GM21737 (cell line): ENCODE data around the gene SCAF4.

Source experiments
- ATAC-seq: cut with Tn5 transposase; IDR thresholded peaks from one replicate; pipeline ENCODE4 v1.9.1; 2021; ENCODE audit warnings: mild to moderate bottlenecking, moderate library complexity; ENCODE audit not compliant: unreplicated experiment

Gene SCAF4

GRCh38 chr21:31714741-31715365 is 17.1 kb downstream of the SCAF4 start:
- ATAC-seq: no peak

DNA sequence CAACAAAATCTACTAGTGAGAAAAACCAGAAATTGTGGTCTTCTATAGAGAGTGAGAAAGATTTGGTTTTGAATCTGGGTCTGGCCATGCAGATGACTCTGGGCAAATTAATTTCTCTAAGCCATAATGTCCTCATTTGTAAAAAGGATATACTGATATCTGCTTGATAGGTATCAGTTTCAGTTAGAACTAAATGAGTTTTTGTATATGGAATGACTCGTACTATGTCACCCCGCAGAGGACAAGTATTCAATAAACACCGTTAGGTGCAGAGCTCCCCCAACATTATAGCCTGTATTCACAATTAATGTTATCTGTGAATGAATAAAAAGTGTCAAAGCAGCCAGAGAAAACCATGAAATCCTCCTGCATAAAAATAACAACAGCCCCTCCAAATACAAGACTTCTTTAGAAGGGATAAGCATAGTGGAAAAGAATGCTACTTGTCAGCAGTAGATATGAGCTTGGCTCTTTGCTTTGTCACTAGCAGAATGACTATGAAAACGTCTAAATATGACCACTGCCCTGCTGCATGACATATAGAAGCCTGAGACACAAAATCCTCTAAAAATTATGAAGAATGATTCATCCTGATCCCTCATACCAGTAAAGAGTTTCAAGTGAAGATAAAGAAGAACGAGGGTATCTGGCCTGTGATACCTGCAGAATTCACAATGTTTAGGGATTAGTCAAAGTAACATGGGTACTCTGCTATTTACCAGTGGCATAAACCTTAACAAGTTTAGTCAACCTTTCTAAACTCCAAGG is 17.8 kb downstream of the SCAF4 start:
- no peak for ATAC-seq

DNA sequence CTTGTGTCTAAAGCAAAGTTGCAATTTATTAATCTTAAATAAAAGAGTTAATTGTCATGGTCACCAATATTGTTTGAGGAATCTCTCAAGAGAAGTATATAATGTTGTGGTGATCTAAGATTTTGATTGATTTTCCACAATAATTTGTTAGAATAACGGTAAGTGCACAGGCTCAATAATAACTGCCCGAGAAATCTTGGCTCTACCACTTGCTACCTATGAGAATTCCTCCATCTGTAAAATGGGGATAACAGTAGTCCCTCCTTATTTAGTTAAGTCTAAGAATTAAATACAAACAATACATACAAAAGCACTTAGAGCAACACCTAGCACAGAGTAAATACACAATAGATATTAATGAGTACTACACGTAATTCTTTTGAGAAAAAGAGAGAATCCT is 18.8 kb downstream of the SCAF4 start:
- no peak for ATAC-seq

DNA sequence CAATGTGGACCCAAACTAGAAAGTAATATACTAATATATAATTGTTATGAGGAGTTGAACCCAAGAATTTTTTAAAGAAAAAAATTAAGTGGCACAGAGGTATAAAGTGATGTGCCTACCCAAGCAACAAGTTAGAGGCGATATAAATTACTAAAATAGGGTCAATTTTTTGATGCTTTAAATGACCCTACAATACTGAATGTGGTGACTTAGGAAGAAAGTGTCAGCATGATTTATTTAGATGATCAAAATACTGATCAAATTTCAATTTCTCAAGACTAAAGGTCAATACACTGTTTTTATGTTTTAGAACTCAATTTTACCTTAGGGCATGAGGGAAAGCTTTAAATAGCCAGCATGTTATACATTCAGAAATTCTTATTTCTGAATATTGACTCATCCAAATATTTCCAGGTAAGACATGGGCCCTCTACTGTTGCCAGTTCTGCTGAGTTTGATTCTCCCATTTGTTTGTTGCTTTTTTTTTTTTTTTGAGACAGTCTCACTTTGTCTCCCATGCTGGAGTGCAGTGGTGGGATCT is 20.1 kb downstream of the SCAF4 start:
- no peak for ATAC-seq

DNA sequence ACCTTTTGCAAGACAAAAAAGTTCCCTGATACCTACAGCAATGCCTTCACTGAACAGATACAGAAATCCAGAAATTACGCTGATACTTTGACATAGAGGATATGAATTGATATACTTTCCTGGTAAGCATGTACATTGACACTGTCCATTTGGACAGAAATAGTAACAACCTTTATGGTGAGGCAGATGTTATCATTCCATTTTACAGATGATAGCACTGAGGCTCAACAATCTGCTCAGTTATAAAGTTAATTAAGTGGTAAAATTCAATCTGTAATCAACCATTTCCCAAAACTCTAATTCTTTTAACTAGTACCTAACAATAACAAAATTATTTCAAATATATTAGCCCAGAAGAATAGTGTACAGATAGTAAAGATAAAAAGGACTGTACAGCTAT is 20.6 kb downstream of the SCAF4 start:
- no peak for ATAC-seq

GRCh38 chr21:31710586-31710985 is 21.3 kb downstream of the SCAF4 start:
- ATAC-seq: no peak

GRCh38 chr21:31708541-31708940 is 23.4 kb downstream of the SCAF4 start:
- ATAC-seq: no peak

DNA sequence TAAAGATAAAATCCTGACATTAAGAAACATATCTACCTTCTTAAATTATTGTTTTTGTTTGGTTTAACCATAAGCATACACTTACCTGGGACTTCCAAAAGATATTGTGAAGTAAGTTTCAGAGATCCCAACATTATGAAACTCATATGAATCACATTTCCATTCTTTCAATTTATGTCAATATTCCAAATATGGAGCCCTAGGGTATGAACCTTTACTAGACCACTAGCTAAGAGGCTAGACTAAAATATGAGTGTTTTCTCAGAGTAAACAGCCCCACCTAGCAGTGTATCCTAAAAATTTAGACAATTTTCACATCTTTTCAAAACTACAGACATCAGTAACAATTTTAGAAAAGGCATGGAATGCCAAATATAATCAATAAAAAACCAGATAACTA is 24.4 kb downstream of the SCAF4 start:
- ATAC-seq: no peak

DNA sequence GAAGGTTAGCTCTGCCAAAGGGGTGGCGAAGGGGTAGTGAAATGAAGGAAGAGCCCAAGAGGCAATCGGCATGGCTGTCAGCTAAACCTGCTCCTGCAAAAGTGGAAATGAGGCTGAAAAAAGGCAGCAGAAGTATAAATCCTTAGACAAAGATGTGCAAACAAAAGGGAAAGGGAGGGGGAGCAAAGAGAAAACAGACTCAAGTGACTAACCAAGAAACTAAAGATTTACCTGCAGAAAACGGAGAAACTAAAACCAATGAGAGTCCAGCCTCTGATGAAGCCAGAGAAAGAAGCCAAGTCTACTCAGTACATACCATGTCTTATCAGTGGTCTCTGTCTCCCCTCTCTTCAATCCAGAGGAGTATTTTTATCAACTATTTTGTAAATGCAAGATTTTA is 25.4 kb downstream of the SCAF4 start:
- no peak for ATAC-seq

- no peak for ATAC-seq
Observed at GRCh38 chr21:31700040-31700439, 31.9 kb downstream of the SCAF4 start.

DNA sequence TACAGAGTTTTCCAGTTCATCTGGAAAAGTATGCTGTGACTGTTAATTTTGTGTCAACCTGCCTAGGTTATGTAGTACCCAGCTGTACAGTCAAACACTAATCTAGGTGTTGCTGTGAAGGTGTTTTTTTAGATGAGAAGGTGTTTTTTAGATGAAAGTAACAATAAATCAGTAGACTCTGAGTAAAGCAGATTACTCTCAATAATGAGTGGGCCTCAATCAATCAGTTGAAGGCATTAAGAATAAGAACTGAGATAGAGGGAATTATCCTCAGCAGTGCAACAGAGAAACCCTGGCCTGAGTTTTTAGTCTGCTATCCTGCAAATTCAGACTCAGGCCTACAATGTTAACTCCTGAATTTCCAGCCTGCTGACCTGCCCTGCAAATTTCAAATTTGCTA is 33.5 kb downstream of the SCAF4 start:
- ATAC-seq: no peak

DNA sequence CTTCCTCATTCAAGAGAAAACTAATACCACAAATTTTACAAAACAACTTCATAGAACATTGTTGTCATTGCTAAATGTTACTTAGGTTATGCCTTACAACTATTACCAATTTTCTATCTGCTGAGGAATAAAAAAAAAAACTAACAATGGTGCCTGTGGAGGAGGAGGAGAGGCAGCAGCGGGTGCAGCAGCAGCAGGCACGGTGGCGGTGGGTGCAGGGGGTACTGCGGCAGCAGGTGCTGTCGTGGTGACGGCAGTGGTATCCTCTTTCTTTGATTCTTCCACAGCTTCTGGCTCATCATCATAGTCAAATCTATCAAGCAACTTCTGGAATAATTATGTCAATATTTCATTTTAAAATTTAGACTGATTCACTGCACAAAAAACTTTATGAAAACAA is 35.5 kb downstream of the SCAF4 start:
- ATAC-seq: no peak

DNA sequence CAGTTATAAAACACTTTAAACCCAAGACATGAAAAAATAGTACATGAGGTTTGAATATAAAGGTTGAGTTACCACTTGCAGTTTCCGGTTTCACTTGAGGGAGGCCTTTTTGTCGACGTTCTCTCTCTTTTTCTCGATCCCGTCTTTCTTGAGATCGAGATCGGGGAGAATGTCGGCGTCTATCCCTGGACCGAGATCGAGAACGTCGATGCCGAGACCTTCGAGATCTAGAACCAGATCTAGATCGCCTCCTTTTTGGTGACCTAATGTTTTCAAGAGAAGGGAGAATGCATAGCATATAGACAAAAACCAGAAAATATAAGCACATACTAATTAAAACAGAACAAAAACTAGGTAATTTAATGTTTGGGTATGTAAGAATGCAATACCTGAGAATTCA is 38.7 kb downstream of the SCAF4 start:
- ATAC-seq: no peak

DNA sequence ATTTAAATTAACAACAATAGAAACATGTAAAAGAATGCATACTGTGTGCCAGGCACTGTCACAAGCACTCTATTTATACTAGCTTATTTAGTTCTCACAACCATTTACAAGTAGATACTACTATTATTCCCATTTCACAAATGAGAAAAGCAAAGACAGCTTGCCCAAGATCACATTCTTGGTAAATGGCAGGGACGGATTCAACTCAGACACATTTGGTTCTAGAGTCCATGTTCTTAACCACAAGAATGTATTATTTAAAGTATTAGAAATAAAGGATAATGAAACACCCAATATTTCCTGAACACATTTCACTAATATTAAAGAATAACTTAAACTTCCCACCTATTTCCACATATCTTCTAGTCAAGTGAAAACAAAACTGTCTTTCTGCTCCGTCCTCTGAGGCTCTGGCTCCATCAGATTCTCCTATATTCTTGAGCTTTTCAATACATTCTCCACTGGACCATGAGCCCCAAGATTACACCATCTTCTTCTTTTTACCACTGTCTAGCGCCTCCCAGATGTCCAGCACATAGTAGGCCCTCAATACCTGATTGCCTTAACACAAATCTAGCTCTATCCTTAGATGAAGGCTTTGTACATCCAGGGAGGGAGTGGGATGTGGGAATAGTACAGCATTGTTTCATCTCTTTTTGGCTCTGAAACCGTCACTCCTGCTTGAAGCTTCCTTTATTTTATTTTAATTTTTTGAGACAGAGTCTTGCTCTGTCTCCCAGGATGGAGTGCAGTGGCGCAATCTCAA is 43.1 kb downstream of the SCAF4 start:
- ATAC-seq: no peak

DNA sequence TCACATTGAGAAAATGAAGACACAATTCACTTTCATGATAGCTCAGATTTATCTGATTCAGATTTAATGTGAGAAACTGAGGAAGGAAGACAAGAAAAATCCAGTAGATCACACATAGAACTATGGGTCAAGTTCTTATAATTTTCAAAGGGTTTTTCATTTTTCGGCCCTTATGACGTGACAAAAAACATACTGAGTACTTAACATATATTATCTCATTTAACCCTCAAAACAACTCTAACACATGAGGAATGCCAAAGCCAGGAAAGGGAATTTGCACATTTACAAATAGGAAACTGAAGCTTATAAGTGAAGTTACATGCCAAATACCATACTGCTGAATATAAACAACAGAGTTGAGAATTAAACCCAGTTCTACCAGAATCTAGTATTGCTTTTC is 44.8 kb downstream of the SCAF4 start:
- no peak for ATAC-seq

DNA sequence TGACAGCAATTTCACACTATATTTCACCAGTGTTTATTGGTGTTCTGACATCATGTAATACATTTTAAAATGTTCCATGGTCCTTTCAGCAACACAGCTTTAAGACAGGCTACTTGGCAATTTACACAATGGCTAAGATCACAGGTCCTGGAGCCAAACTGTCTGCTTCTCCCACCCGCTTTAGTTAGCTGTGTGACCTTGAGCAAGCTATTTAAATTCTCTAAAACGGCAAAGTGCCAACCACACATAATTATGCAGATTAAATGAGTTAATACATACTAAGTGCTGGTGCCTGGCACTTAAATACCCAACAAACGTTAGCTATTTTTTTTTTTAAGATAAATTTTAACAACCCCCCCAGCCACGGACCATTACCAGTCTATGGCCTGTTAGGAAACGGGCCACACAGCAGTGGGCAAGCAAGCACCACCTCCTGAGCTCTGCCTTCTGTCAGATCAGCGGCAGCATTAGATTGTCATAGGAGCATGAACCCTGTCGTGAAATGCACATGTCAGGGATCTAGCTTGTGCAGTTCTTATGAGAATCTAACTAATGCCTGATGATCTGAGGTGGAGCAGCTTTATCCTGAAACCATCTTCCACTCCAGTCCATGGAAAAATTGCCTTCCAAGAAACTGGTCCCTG is 45.5 kb downstream of the SCAF4 start:
- no peak for ATAC-seq

DNA sequence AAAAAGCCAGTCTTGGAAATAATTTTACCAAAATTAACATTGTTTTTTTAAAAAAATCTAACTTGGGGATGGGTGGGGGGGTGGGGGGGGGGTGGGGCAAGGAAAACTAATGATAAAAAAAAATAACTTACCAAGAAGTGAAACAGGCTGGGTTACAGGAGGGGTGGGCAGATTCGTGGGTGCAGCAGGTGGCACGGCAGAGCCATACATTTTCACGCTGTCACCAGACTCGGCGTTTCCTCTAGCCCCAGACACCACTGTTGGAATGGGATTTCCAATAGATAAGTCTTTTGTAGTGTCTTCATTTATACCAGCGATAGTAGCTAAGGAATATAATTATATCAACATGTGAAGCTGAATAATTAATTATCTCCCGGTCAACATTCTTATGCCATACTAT is 47.0 kb downstream of the SCAF4 start:
- ATAC-seq: no peak

- no peak for ATAC-seq
Observed at GRCh38 chr21:31683029-31683428, 48.9 kb downstream of the SCAF4 start.

- no peak for ATAC-seq
Observed at GRCh38 chr21:31682620-31683019, 49.3 kb downstream of the SCAF4 start.

- ATAC-seq: no peak
Observed at GRCh38 chr21:31678478-31678877, 53.4 kb downstream of the SCAF4 start.

- no peak for ATAC-seq
Observed at GRCh38 chr21:31677047-31677446, 54.9 kb downstream of the SCAF4 start.
